ENCODE measurements around the gene AFF3. TPM values are rescaled to one million over a fixed set of nuclear protein-coding genes. Genes with fewer than 3 reads are reported as not detected.

Gene AFF3
- total and polyA plus RNA-seq, 10 of the 15 experiments (the other 5 are each of a cell fraction or from before 2014, with no cell fraction given) = 0.26 to 5.5 (median 3.0) TPM

GRCh38 chr2:99809259-99809900 is 333.0 kb downstream of the AFF3 start:
- in situ Hi-C loops (cut with MboI) (no loop called here), intact Hi-C loops (cut with micrococcal nuclease; ENCODE audit: unreplicated experiment) (no loop called here)
- ATAC-seq (no peak), FAIRE-seq (no peak), DNase-seq (ENCODE audit: low read depth, low spot score) (no peak)
- peaks cover 0 to 1% of the 10 kb centered on the region in 2 experiments; a peak in 1 of 4 replicates for H3K27me3 ChIP-seq (replicated peaks in 1 of 2; ENCODE audit: control insufficient read depth in 2 of 2, insufficient read depth in 2 of 2, low read length in 1 of 2)
- no peak overlapping the region for H3K4me2 ChIP-seq (ENCODE audit: control insufficient read depth, insufficient read depth)
- ChIA-PET CTCF (no interaction called here), SMC1A (ENCODE audit: uncharacterized antibody, unreplicated experiment) (no interaction called here), POLR2A (no interaction called here), RAD21 (ENCODE audit: unreplicated experiment) (no interaction called here)
- no peaks in the 10 kb centered on the region for H3K4me1 ChIP-seq (ENCODE audit: control insufficient read depth, insufficient read depth, low read length)
- H3K27ac ChIP-seq (ENCODE audit: control insufficient read depth, insufficient read depth) = no peak overlapping the region
- no peaks in the 10 kb centered on the region for H3K79me2 ChIP-seq (ENCODE audit: control insufficient read depth, insufficient read depth, low read length)
- no peak overlapping the region for H3K9ac ChIP-seq (ENCODE audit: control insufficient read depth, insufficient read depth, low read length)
- WGBS (ENCODE audit: insufficient coverage, insufficient replicate concordance, low lambda C conversion rate, missing lambda C conversion rate) = 70% methylated on average over 8 of the region's 8 CpGs
- H2AFZ ChIP-seq (ENCODE audit: control insufficient read depth, low read depth, low read length) = no peak overlapping the region
- no peaks in the 10 kb centered on the region for H3K36me3 ChIP-seq (ENCODE audit: control insufficient read depth in 2 of 2, insufficient read depth in 2 of 2, low read length in 1 of 2)
- BruUV-seq (replicated peaks) = no TSS peak
- H4K20me1 ChIP-seq (ENCODE audit: control insufficient read depth, insufficient read depth) = no peaks in the 10 kb centered on the region
- no peaks in the 10 kb centered on the region for H3K9me3 ChIP-seq (replicated peaks; ENCODE audit: control insufficient read depth, insufficient read depth, low read length)
- H3K4me3 ChIP-seq = no peak overlapping the region
- no peak for TF ChIP-seq RUNX3 (IDR thresholded peaks at IDR 0.05; ENCODE audit: low read length)
- no peak for TF ChIP-seq MXI1 (IDR thresholded peaks at IDR 0.05; ENCODE audit: low read depth, low read length)
- TF ChIP-seq MTA2 (IDR thresholded peaks at IDR 0.05; ENCODE audit: low read depth) = no peak
- no peak for TF ChIP-seq ATF3 (IDR thresholded peaks at IDR 0.05; ENCODE audit: borderline replicate concordance, extremely low read depth, low read depth, low read length)
- TF ChIP-seq POU2F2 (IDR thresholded peaks at IDR 0.05; ENCODE audit: borderline replicate concordance, low read depth, low read length) = no peak
- no peak for TF ChIP-seq SIN3A (IDR thresholded peaks at IDR 0.05; ENCODE audit: low read depth, low read length)
- TF ChIP-seq HCFC1 (IDR thresholded peaks at IDR 0.05; ENCODE audit: low read length) = no peak
- TF ChIP-seq, protein P1, sequence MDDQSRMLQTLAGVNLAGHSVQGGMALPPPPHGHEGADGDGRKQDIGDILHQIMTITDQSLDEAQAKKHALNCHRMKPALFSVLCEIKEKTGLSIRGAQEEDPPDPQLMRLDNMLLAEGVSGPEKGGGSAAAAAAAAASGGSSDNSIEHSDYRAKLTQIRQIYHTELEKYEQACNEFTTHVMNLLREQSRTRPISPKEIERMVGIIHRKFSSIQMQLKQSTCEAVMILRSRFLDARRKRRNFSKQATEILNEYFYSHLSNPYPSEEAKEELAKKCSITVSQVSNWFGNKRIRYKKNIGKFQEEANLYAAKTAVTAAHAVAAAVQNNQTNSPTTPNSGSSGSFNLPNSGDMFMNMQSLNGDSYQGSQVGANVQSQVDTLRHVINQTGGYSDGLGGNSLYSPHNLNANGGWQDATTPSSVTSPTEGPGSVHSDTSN (IDR thresholded peaks at IDR 0.05; ENCODE audit: insufficient replicate concordance, low read depth, low read length) = no peak
- TF ChIP-seq SIX5 (IDR thresholded peaks at IDR 0.05; ENCODE audit: low read depth, low read length, severe bottlenecking) = no peak
- TF ChIP-seq CHD4 (IDR thresholded peaks at IDR 0.05) = no peak
- TF ChIP-seq SMARCA5 (IDR thresholded peaks at IDR 0.05) = no peak
- no peak for TF ChIP-seq IKZF1 (conservative IDR thresholded peaks at IDR 0.05)
- TF ChIP-seq PML (IDR thresholded peaks at IDR 0.05; ENCODE audit: low read length) = no peak
- TF ChIP-seq TCF12 (IDR thresholded peaks at IDR 0.05; ENCODE audit: low read depth, low read length) = no peak
- TF ChIP-seq, protein P2, sequence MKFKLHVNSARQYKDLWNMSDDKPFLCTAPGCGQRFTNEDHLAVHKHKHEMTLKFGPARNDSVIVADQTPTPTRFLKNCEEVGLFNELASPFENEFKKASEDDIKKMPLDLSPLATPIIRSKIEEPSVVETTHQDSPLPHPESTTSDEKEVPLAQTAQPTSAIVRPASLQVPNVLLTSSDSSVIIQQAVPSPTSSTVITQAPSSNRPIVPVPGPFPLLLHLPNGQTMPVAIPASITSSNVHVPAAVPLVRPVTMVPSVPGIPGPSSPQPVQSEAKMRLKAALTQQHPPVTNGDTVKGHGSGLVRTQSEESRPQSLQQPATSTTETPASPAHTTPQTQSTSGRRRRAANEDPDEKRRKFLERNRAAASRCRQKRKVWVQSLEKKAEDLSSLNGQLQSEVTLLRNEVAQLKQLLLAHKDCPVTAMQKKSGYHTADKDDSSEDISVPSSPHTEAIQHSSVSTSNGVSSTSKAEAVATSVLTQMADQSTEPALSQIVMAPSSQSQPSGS (IDR thresholded peaks at IDR 0.05; ENCODE audit: low read length) = no peak
- TF ChIP-seq KLF5 (IDR thresholded peaks at IDR 0.05; ENCODE audit: partially characterized antibody) = no peak

Data from GM12878 (cell line).